K562 (cell line): ENCODE results near the gene DNAH1. TPM values are rescaled to one million over a fixed set of nuclear protein-coding genes. Genes with fewer than 3 reads are reported as not detected.
A peak's percentile ranks its signal among the peaks of the same experiment; 100 is the strongest.

Experiments used
- E2F8 ChIP-seq: fragments of 450-650 bp; IDR thresholded peaks from 2 replicates; pipeline ENCODE4 v1.7.1; 2018; ENCODE audit warnings: mild to moderate bottlenecking, low read depth; ENCODE audit not compliant: partially characterized antibody
- FOSL1 ChIP-seq: fragments of 200-800 bp; sonication (Bioruptor generic); conservative IDR thresholded peaks from 2 replicates; pipeline ENCODE4 v1.6.1; 2016; ENCODE audit warnings: missing genetic modification characterization, missing compliant biosample characterization
- GTF3C2 ChIP-seq: IDR thresholded peaks from 3 replicates; pipeline ENCODE4 v1.6.1; 2011; ENCODE audit warnings: borderline replicate concordance, mild to moderate bottlenecking, moderate library complexity; ENCODE audit not compliant: insufficient read length; ENCODE audit errors: extremely low read depth
- MYC ChIP-seq, 2 experiments: fragments of 250-450 bp in 1 of 2; sonication (Bioruptor Pico) in 1 of 2; IDR thresholded peaks; 2 replicates each; pipeline versions ENCODE4 v1.5.1 to v1.6.1; 2012 to 2021; ENCODE audit warnings: low read depth in 2 of 2, borderline replicate concordance in 1 of 2, improper control_type of control experiment in 1 of 2, low read length in 1 of 2, mild to moderate bottlenecking in 1 of 2, moderate library complexity in 1 of 2
- NONO ChIP-seq, 2 experiments: fragments of 200-400 bp in 1 of 2; fragments of 450-650 bp in 1 of 2; formaldehyde crosslinking in 1 of 2; IDR thresholded peaks; 2 replicates each; pipeline ENCODE4 v1.6.1; 2017; ENCODE audit warnings: low read depth in 2 of 2, mild to moderate bottlenecking in 2 of 2, moderate library complexity in 2 of 2, low read length in 1 of 2
- PML ChIP-seq: IDR thresholded peaks from 2 replicates; pipeline ENCODE4 v1.6.1; 2012; ENCODE audit warnings: low read length, inconsistent platforms
- PREB ChIP-seq: sonication (generic); formaldehyde crosslinking; IDR thresholded peaks from 2 replicates; pipeline ENCODE4 v1.8.1; 2023; ENCODE audit warnings: mild to moderate bottlenecking, missing genetic modification reagents
- RB1 ChIP-seq: fragments of 450-650 bp; IDR thresholded peaks from 2 replicates; pipeline ENCODE4 v1.6.1; 2017; ENCODE audit warnings: low read depth, mild to moderate bottlenecking
- ZBTB11 ChIP-seq, 3 experiments: fragments of 200-800 bp in 1 of 3; fragments of 250-450 bp in 1 of 3; fragments of 450-650 bp in 1 of 3; sonication (Bioruptor Pico) in 1 of 3; sonication (Bioruptor generic) in 1 of 3; formaldehyde crosslinking in 1 of 3; IDR thresholded peaks; 2 replicates each; pipeline versions ENCODE4 v1.6.1 to v1.8.0; 2016 to 2022; ENCODE audit warnings: mild to moderate bottlenecking in 2 of 3, missing genetic modification characterization in 2 of 3, missing compliant biosample characterization in 1 of 3, moderate library complexity in 1 of 3
- ZKSCAN1 ChIP-seq: fragments of 150-350 bp; IDR thresholded peaks from 2 replicates; pipeline ENCODE4 v1.6.1; 2016; ENCODE audit warnings: low read depth, low read length
- ZNF143 ChIP-seq: sonication (generic); formaldehyde crosslinking; IDR thresholded peaks from 2 replicates; pipeline ENCODE4 v1.9.0; 2022; ENCODE audit warnings: mild to moderate bottlenecking, missing genetic modification reagents
- ZNF165 ChIP-seq: fragments of 250-450 bp; sonication (Bioruptor Pico); IDR thresholded peaks from 2 replicates; pipeline ENCODE4 v1.4.0; 2020; ENCODE audit warnings: borderline replicate concordance
- ZNF253 ChIP-seq: fragments of 250-450 bp; sonication (Bioruptor Pico); conservative IDR thresholded peaks from 2 replicates; pipeline ENCODE4 v1.6.1; 2021; ENCODE audit warnings: mild to moderate bottlenecking
- ZNF263 ChIP-seq: sonication (generic); formaldehyde crosslinking; IDR thresholded peaks from 2 replicates; pipeline ENCODE4 v1.8.0; 2022; ENCODE audit warnings: mild to moderate bottlenecking, missing genetic modification reagents, borderline replicate concordance
- ZSCAN29 ChIP-seq: fragments of 450-650 bp; IDR thresholded peaks from 2 replicates; pipeline ENCODE4 v1.6.1; 2017
- polyA plus RNA-seq, 8 experiments: library from polyadenylated mRNA; depleted of rRNA in 4 of 8; stranded (reverse) in 5 of 8; unstranded in 3 of 8; fragments of >200 nt; fragmentation: Nextera tagmentation in 2 of 8; fragmentation: Illumina TruSeq in 1 of 8; extraction: Ambion mirVana in 2 of 8; extraction: Trizol in 1 of 8; gene quantifications; 2 replicates each; pipeline versions ENCODE4 v1.2.1 to v1.2.3, GENCODE V29; 2011 to 2014; ENCODE audit warnings: inconsistent platforms in 1 of 8, missing spikeins in 1 of 8
- total RNA-seq, 7 experiments: library from RNA; depleted of rRNA in 6 of 7; stranded (reverse); fragments of >200 nt in 6 of 7; fragmentation: Illumina TruSeq in 2 of 7; extraction: Trizol in 2 of 7; gene quantifications; 2 replicates each; pipeline versions ENCODE4 v1.2.1 to v1.2.3, GENCODE V29; 2011 to 2021; ENCODE audit warnings: low replicate concordance in 1 of 7

Gene DNAH1
- total and polyA plus RNA-seq, 9 of the 15 experiments (the other 6 are each of a cell fraction or from before 2014, with no cell fraction given): 0.04 to 0.84 (median 0.50) TPM

- TF ChIP-seq ZBTB11 (CRISPR knock-in tag; IDR thresholded peaks at IDR 0.05) (0 out of 6 replicates have a peak, but pooled peaks of 1 of the 3 experiments have one; percentile 39), ZKSCAN1 (no peak), ZNF165 (CRISPR knock-in tag) (no peak), MYC (IDR thresholded peaks at IDR 0.05; ENCODE audit: low read depth, low read length) (peak; percentile 41), MYC (CRISPR knock-in tag; IDR thresholded peaks at IDR 0.05; ENCODE audit: borderline replicate concordance, low read depth) (no peak), ZNF263 (CRISPR knock-in tag) (0 out of 2 replicates have a peak, but pooled peaks have one; percentile 10), NONO (IDR thresholded peaks at IDR 0.05; ENCODE audit: low read depth in 2 of 2, low read length in 1 of 2) (peak in 1 of 2 experiments; percentile 50; a peak in 1 of 4 replicates), FOSL1 (tag) (peak; percentile 70), PREB (CRISPR knock-in tag) (0 out of 2 replicates have a peak, but pooled peaks have one; percentile 25), ZNF253 (no peak), ZNF143 (CRISPR knock-in tag) (peak; percentile 74), RB1 (peak; percentile 24; the same call in 1 of the 2 replicates), GTF3C2 (peak; percentile 43), PML (peak; percentile 62; the same call in 1 of the 2 replicates), ZSCAN29 (0 out of 2 replicates have a peak, but pooled peaks have one; percentile 23), E2F8 (peak; percentile 23)
Observed at GRCh38 chr3:52278510-52279069, 37.5 kb upstream of the DNAH1 start, which contains the start of gene WDR82 (continued).
